IgD-negative memory B cell (primary cell): Measurements from ENCODE around the gene IRF7. TPM values are rescaled to one million over a fixed set of nuclear protein-coding genes. Genes with fewer than 3 reads are reported as not detected.
A peak's percentile ranks its signal among the peaks of the same experiment; 100 is the strongest.
"Not testable (repeated sequence)": the region's sequence is repeated elsewhere in the genome, so short reads cannot be mapped to it uniquely, and the experiment has no call there.

Experiments
- H3K27ac Mint-ChIP-seq, 3 donors: one replicate each; pipeline ENCODE4 v1.8.0; 2020 to 2022; ENCODE audit warnings: mild to moderate bottlenecking in 3 of 3, mixed read lengths in 3 of 3, moderate library complexity in 1 of 3
- H3K27me3 Mint-ChIP-seq: one replicate; pipeline ENCODE4 v1.8.0; 2021; ENCODE audit warnings: mixed read lengths
- H3K36me3 Mint-ChIP-seq: one replicate; pipeline ENCODE4 v1.8.0; 2020; ENCODE audit warnings: mild to moderate bottlenecking, mixed read lengths
- H3K4me1 Mint-ChIP-seq, 3 donors: one replicate each; pipeline ENCODE4 v1.8.0; 2020 to 2022; ENCODE audit warnings: mixed read lengths in 3 of 3, mild to moderate bottlenecking in 1 of 3
- H3K4me3 Mint-ChIP-seq, 4 donors: one replicate each; pipeline ENCODE4 v1.8.0; 2020 to 2022; ENCODE audit warnings: mild to moderate bottlenecking in 4 of 4, mixed read lengths in 4 of 4, moderate library complexity in 3 of 4
- H3K9me3 Mint-ChIP-seq, 3 donors: one replicate each; pipeline ENCODE4 v1.8.0; 2020 to 2021; ENCODE audit warnings: mixed read lengths in 3 of 3, mild to moderate bottlenecking in 1 of 3
- polyA plus RNA-seq: library from polyadenylated mRNA; unstranded; fragments of 300-500 nt; fragmentation: Illumina TruSeq; gene quantifications from one replicate; pipeline ENCODE4 v1.2.3, GENCODE V29; 2021

The IRF7 gene
- 103 TPM for polyA plus RNA-seq

GRCh38 chr11:615504-616319 lies at the start of gene IRF7:
TSS of gene IRF7 (minus strand) at chr11:615950. CDS start at chr11:615364, 586 bp downstream.
- Mint-ChIP-seq H3K4me1 (peaks cover 4 to 10% (median 6%) of the 10 kb centered on the region in 3 donors), H3K4me3 (peak within 1 kb of the TSS; percentile 89 to 97 (median 93)), H3K27me3 (no peaks in the 10 kb centered on the region), H3K9me3 (no peaks in the 10 kb centered on the region), H3K27ac (peak within 1 kb of the TSS; percentile 92 to 97 (median 95)), H3K36me3 (peaks cover 8% of the 10 kb centered on the region)

- Mint-ChIP-seq H3K27me3 (no peaks in the 10 kb centered on the region), H3K4me1 (peaks cover 0 to 3% (median under 1%) of the 10 kb centered on the region in 3 donors), H3K4me3 (no peak overlapping the region), H3K9me3 (no peaks in the 10 kb centered on the region), H3K36me3 (peaks cover 2% of the 10 kb centered on the region), H3K27ac (peak overlapping the region in 1 of 3 donors; percentile 29)
These were observed 49.4 kb upstream of the IRF7 start for GRCh38 chr11:665062-665703.

GRCh38 chr11:662689-663274 lies 47.0 kb upstream of the IRF7 start:
- no peak overlapping the region for H3K27ac Mint-ChIP-seq
- peaks cover 5 to 6% (median 6%) of the 10 kb centered on the region in 3 donors for H3K4me1 Mint-ChIP-seq
- H3K4me3 Mint-ChIP-seq = no peak overlapping the region
- H3K36me3 Mint-ChIP-seq = no peaks in the 10 kb centered on the region
- H3K9me3 Mint-ChIP-seq = no peaks in the 10 kb centered on the region
- H3K27me3 Mint-ChIP-seq = no peaks in the 10 kb centered on the region

- Mint-ChIP-seq H3K9me3 (no peaks in the 10 kb centered on the region), H3K4me1 (peaks cover 5 to 6% (median 6%) of the 10 kb centered on the region in 3 donors), H3K27ac (no peak overlapping the region), H3K4me3 (no peak overlapping the region), H3K27me3 (no peaks in the 10 kb centered on the region), H3K36me3 (no peaks in the 10 kb centered on the region)
These were observed 45.1 kb upstream of the IRF7 start for GRCh38 chr11:660681-661444.

GRCh38 chr11:660281-660680 lies 44.5 kb upstream of the IRF7 start:
- H3K9me3 Mint-ChIP-seq = no peaks in the 10 kb centered on the region
- H3K36me3 Mint-ChIP-seq = no peaks in the 10 kb centered on the region
- no peaks in the 10 kb centered on the region for H3K27me3 Mint-ChIP-seq
- peak overlapping the region in 2 of 4 donors; percentile 0 to 60 for H3K4me3 Mint-ChIP-seq
- no peak overlapping the region for H3K27ac Mint-ChIP-seq
- peaks cover 5 to 6% (median 6%) of the 10 kb centered on the region in 3 donors for H3K4me1 Mint-ChIP-seq

GRCh38 chr11:659532-660085 lies 43.9 kb upstream of the IRF7 start:
- peaks cover 5 to 6% (median 6%) of the 10 kb centered on the region in 3 donors for H3K4me1 Mint-ChIP-seq
- peaks cover 2% of the 10 kb centered on the region for H3K36me3 Mint-ChIP-seq
- no peaks in the 10 kb centered on the region for H3K27me3 Mint-ChIP-seq
- no peaks in the 10 kb centered on the region for H3K9me3 Mint-ChIP-seq
- H3K4me3 Mint-ChIP-seq = peak overlapping the region in 1 of 4 donors; percentile 58
- no peak overlapping the region for H3K27ac Mint-ChIP-seq

- no peak overlapping the region for H3K27ac Mint-ChIP-seq
- H3K27me3 Mint-ChIP-seq = no peaks in the 10 kb centered on the region
- H3K36me3 Mint-ChIP-seq = peaks cover 4% of the 10 kb centered on the region
- no peaks in the 10 kb centered on the region for H3K9me3 Mint-ChIP-seq
- H3K4me3 Mint-ChIP-seq = no peak overlapping the region
- H3K4me1 Mint-ChIP-seq = peaks cover 5 to 6% (median 5%) of the 10 kb centered on the region in 3 donors
These were observed 42.0 kb upstream of the IRF7 start for GRCh38 chr11:657691-658126.

GRCh38 chr11:656866-657265 lies 41.1 kb upstream of the IRF7 start:
- Mint-ChIP-seq H3K4me3 (no peak overlapping the region), H3K36me3 (peaks cover 4% of the 10 kb centered on the region), H3K4me1 (peaks cover 3 to 6% (median 5%) of the 10 kb centered on the region in 3 donors)

GRCh38 chr11:656426-656825 lies 40.7 kb upstream of the IRF7 start:
- Mint-ChIP-seq H3K27ac (no peak overlapping the region), H3K27me3 (no peaks in the 10 kb centered on the region), H3K4me1 (peaks cover 3 to 6% (median 5%) of the 10 kb centered on the region in 3 donors), H3K36me3 (peaks cover 4% of the 10 kb centered on the region), H3K9me3 (no peaks in the 10 kb centered on the region), H3K4me3 (no peak overlapping the region)

More at GRCh38 chr11:656866-657265, 41.1 kb upstream of the IRF7 start:
- H3K9me3 Mint-ChIP-seq = no peaks in the 10 kb centered on the region
- no peaks in the 10 kb centered on the region for H3K27me3 Mint-ChIP-seq
- H3K27ac Mint-ChIP-seq = no peak overlapping the region

GRCh38 chr11:655036-655726 lies 39.4 kb upstream of the IRF7 start:
- Mint-ChIP-seq H3K36me3 (peaks cover 4% of the 10 kb centered on the region), H3K4me1 (peaks cover 3 to 5% (median 5%) of the 10 kb centered on the region in 3 donors), H3K27me3 (no peaks in the 10 kb centered on the region), H3K9me3 (no peaks in the 10 kb centered on the region), H3K27ac (no peak overlapping the region), H3K4me3 (no peak overlapping the region)

- not testable (repeated sequence) for H3K27ac Mint-ChIP-seq, H3K4me1 Mint-ChIP-seq, H3K9me3 Mint-ChIP-seq, H3K36me3 Mint-ChIP-seq, H3K4me3 Mint-ChIP-seq, H3K27me3 Mint-ChIP-seq
These were observed 38.7 kb upstream of the IRF7 start for GRCh38 chr11:654444-654843.

GRCh38 chr11:653837-654236 lies 38.1 kb upstream of the IRF7 start:
- Mint-ChIP-seq H3K9me3 (no peaks in the 10 kb centered on the region), H3K4me3 (no peak overlapping the region), H3K27me3 (no peaks in the 10 kb centered on the region), H3K27ac (peak overlapping the region in 1 of 3 donors; percentile 47), H3K4me1 (peaks cover 0 to 1% (median 0%) of the 10 kb centered on the region in 3 donors), H3K36me3 (peaks cover 4% of the 10 kb centered on the region)

- H3K4me1 Mint-ChIP-seq, H3K36me3 Mint-ChIP-seq, H3K27me3 Mint-ChIP-seq, H3K4me3 Mint-ChIP-seq, H3K27ac Mint-ChIP-seq, H3K9me3 Mint-ChIP-seq: not testable (repeated sequence)
These were observed 37.4 kb upstream of the IRF7 start for GRCh38 chr11:653136-653535.

GRCh38 chr11:650482-650881 lies 34.7 kb upstream of the IRF7 start:
- H3K9me3 Mint-ChIP-seq = no peaks in the 10 kb centered on the region
- no peaks in the 10 kb centered on the region for H3K27me3 Mint-ChIP-seq
- H3K27ac Mint-ChIP-seq = no peak overlapping the region
- H3K4me1 Mint-ChIP-seq = peaks cover 0 to 4% (median 2%) of the 10 kb centered on the region in 3 donors
- no peak overlapping the region for H3K4me3 Mint-ChIP-seq
- H3K36me3 Mint-ChIP-seq = peaks cover 5% of the 10 kb centered on the region
